HG03280 (cell line): ENCODE data around the gene ATP2A1.
"Not testable (repeated sequence)": the region's sequence is repeated elsewhere in the genome, so short reads cannot be mapped to it uniquely, and the experiment has no call there.

Experiments
- ATAC-seq: cut with Tn5 transposase; IDR thresholded peaks from one replicate; pipeline ENCODE4 v1.9.1; 2021; ENCODE audit warnings: mild to moderate bottlenecking, moderate library complexity; ENCODE audit not compliant: unreplicated experiment

The ATP2A1 gene

GRCh38 chr16:28858421-28858820, 19.9 kb upstream of the ATP2A1 start:
- ATAC-seq, result no peak

DNA sequence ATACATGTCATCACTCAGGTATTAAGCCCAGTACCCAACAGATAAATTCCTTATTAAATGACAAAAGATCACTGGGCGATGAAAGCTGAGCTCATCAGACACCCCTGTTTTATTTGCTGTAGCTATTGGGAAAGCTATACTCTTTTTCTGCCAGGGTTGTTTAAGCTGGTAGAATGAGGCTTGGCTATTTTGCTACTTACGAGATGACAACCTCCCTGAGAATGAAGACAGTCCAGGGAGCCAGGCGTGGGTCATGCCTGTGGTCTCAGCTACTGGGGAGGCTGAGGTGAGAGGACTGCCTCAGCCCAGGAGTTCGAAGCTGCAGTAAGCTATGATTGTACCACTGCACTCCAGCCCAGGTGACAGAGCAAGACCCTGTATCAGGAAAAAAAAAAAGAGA, 19.0 kb upstream of the ATP2A1 start:
- ATAC-seq, result no peak

- ATAC-seq, result no peak
Observed at GRCh38 chr16:28863929-28864793, 14.1 kb upstream of the ATP2A1 start.

DNA sequence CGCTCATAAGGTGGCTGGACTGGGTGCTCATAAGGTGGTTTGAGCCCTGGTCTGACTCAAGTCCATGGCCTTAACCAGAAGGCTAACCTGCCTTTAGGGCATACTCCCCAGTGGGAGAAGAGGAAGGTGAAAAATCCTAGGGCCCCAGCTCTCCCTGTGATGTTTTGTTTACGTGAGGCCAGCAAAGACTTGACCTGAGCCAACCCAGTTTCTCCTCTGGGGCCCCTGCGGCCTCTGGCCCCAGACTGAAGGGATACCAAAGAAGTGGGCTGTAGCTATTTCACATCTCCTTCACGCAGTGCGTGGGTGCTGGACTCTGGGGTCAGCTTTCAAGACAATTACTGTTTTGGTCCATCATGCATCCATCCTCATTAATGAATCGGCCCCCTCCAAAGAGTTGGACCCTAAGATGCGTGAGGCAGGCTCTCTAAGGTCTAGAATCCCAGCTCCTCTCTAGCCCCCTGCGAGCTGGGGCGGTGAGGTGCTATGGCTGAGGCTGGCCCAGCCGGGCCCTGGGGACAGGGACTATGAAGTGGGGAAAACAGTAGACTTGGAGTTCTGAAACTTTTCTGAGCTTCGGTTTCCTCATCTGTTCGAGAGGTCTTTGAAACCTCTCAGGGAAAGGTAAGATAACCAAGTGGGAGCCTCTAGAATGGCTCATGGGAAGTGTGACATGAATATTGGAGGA, 13.1 kb upstream of the ATP2A1 start:
- no peak for ATAC-seq

DNA sequence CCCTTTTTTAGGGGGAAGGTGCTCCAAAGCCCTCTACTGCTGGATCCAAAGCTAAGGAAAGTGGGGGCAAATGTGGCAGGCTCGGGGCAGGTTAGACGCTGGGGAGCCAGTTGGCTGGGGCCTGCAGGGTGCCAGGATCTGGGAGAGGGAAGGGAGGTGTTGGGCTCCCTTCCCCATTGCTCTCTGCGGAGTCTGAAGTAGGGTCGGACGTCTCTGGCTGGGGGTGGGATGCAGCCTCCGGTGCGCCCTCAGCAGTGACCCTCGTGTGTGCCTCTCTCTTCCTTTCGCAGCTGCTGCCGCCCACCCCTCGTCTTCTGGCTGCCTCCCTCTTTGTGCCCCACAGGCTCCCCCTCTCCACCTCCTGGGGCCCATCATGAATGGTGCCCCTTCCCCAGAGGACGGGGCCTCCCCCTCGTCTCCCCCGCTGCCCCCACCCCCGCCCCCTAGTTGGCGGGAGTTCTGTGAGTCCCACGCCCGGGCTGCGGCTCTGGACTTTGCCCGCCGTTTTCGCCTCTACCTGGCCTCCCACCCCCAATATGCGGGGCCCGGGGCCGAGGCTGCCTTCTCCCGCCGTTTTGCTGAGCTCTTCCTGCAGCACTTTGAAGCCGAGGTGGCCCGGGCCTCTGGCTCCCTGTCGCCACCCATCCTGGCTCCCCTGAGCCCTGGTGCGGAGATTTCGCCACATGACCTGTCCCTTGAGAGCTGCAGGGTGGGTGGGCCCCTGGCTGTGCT, 12.4 kb upstream of the ATP2A1 start:
- no peak for ATAC-seq

DNA sequence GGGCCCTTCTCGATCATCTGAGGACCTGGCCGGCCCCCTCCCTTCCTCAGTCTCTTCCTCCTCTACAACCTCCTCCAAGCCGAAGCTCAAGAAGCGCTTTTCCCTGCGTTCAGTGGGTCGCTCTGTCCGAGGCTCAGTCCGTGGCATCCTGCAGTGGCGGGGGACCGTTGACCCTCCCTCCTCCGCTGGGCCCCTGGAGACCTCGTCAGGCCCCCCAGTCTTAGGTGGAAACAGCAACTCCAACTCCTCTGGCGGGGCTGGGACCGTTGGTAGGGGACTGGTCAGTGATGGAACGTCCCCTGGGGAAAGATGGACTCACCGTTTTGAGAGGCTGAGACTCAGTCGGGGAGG, 11.9 kb upstream of the ATP2A1 start:
- ATAC-seq, result no peak

- no peak for ATAC-seq
Observed at GRCh38 chr16:28867241-28867640, 11.0 kb upstream of the ATP2A1 start.

GRCh38 chr16:28867646-28868045, 10.6 kb upstream of the ATP2A1 start:
- ATAC-seq, result not testable (repeated sequence)

DNA sequence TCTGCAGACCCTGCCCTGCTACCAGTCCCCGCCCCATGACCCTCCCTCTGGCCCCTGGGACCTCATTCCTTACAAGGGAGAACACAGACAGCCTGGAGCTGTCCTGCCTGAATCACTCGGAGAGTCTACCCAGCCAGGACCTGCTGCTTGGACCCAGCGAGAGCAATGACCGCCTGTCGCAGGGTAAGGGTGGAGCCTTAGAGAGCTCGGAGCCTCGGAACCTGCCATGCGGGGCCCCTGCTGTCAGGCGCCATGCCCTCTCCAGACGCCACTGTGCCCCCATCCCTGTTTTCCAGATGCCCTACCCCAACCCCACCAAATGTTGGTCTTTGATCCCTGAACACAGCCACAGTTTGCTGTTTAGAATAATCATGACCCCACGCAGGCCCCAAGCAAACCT, 9.1 kb upstream of the ATP2A1 start:
- ATAC-seq, result no peak

DNA sequence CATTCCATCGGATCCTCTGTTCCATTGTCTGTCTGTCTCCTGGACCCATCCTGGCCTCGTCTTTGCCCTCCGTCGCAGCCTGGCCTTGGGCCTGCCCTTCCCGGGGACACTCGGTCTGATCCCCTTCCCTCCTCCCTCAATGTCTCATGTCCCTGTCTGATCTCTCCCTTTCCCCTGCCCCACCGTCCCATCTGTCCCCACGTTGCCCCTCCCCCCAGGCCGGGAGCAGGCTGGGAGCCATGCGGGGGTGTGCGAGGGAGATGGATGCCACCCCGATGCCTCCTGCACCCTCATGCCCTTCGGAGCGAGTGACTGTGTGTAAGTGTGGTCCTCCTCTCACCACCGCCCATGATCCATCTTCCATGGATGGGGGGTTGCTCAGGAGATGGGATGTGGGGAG, 5.3 kb upstream of the ATP2A1 start:
- ATAC-seq, result no peak

DNA sequence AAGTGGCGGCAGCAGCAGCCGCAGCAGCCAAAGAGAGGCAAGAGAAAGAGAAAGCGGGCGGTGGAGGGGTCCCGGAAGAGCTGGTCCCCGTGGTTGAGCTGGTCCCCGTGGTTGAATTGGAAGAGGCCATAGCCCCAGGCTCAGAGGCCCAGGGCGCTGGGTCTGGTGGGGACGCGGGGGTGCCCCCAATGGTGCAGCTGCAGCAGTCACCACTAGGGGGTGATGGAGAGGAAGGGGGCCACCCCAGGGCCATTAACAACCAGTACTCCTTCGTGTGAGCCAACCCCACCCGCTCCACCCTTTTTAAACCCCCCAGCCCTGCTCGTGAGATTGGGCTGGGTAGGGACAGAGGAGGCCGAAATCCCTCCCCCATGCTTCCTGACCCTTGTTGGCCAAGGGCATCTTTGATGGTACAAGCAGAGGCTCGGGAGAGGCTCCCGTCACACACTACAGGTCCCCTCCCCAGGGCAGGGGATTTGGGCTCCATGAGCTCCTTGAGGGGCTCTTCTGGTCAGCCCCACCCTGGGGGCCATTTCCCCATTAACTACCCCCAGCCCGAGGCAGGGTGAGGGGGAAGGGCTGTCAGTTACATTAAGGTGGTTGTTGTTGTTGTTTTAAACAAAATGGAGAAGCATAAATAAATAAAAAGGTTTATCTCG, 4.6 kb upstream of the ATP2A1 start:
- ATAC-seq, result no peak

DNA sequence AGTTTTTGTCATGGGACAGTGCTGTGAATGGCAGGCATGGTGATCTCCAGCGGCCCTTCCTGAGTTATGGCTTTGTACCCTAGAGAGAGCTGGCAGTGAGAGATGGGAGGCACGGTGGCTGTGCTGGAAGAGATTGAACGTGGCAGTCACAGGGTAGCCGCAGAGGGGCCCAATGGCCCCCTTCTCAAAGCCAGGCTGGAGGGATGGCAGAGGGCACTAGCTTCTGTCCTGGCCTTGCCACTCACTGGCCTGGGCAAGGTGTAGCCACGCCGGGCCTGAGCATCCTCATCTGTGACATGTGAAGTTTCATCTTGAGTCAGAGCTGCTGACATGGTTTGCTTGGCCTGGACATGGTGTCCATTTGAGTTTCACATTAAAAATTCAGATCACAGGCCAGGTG, 3.9 kb upstream of the ATP2A1 start:
- no peak for ATAC-seq

DNA sequence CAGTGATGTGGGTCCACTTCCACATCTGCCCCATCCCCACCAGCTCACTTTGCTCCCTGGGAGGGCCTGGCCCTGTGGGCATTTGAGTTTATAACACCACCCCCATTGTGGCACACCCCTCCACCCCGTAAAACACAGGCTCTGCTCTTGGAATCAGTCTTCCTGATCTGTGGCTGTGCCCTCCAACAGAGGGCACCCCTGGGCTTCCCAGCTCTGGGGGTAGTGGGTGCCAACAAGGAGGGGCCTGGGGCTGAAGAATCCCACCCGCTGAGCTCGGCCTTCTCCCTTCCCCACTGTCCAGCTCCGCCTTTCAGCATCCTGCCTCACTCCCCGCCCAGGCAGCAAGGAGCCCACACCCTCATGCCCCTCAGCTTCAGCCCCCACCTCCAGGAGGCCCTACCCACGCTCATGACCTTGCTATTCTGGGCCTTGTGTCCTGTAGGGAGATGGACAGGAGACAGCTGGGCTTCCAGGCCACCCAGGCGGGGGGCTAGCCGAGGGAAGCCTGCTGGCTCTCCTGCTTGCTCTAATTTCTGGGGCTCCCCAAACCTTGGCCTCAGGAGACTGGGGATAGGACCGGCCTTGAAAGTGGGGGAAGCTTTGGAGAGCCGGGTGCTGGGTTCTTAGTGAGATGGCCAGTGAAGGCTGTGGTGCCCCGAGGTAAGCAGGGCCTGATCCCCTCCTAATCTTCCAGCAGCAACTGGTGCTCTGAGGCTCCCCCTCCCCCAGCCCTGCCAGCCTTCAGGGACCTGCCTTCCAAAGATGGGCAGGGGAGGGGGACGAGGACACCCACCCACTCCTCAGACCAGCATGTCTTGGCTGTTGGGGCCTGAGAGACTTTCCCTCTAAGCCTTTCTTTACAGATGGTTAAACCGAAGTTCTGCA, 2.9 kb upstream of the ATP2A1 start:
- ATAC-seq, result no peak

GRCh38 chr16:28876019-28876659, 2.1 kb upstream of the ATP2A1 start:
- ATAC-seq, result no peak

DNA sequence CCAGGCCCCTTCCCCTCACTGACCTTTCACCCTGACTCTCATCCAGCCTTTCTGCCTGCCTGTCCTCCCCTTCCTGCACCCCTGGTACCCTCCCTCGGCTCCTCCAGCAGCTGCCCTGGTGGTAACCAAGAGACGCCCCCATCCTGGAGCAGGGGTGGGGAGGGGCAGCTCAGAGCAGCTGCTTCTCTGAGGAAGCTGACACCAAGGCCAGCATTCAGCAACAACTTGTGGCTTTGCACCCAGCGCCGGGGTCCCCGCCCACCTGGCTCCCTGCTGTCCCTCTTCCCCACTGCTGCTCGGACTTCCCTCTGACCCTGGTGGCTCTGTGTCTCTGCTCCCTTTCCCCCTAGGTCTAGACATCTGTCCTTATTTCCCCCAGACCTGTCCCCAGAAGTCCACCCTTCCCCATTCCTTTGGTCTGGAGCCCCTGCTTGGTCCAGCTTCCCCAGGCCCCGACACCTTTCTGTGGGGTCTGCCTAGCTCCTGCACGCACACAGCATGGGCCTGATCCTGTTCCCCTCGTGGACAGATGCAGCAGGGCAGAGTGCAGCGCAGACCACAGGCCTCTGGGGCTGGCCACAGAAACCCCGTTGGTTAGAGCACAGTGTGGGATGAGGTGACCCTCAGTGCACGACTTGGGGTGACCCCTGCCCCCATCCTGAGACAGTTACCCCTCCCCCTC, 1.2 kb upstream of the ATP2A1 start:
- ATAC-seq, result no peak

DNA sequence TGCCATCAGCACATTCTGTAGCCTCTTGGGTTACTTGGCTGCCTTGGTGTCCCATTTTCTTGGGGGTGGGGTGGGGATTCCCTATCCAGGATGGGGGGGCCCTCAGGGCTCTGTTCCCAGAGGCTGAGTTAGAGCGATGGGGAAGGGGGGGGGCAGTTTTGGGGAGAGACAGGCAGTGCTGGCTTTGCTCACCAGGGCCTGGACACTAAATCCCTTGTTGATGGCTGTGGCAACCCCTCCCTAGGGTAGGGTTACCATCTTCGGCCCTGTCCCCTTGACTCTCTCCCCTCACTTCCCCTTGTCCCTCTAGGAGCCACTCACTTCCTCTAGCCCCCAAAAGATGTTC, 660 bp upstream of the ATP2A1 start:
- ATAC-seq, result no peak

DNA sequence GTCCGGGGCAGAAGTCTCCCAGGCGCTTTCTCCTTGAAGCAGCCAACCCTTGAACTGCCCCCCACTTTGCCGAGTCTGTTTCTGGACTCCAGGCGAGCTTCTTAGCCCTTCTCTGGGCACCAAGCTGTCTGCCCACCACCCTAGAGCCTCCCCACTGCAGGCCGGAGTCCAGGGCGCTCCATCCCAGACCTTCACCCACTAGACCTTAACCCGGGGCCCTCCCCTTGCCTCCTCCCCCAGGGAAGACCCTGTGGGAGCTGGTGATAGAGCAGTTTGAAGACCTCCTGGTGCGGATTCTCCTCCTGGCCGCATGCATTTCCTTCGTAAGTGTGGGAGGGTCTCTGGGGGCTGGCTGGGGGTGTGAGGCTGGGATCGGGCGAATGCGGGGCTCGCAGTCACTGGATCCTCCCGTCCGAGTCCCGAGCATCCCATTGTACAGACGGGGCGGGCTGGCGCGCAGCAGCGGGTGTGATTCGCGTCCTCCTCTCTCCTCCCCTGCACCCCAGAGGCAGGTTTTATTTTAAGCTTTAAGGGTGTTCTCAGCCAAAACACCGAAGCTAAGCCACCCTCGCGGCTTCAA, 1.1 kb downstream of the ATP2A1 start:
- no peak for ATAC-seq

- peak; percentile 88 for ATAC-seq
Observed at GRCh38 chr16:28879841-28880588, 1.7 kb downstream of the ATP2A1 start.
